Ectodermal cell (in vitro differentiated cells): ENCODE measurements around the gene KIF18B.
"Not testable (repeated sequence)": the region's sequence is repeated elsewhere in the genome, so short reads cannot be mapped to it uniquely, and the experiment has no call there.

Experiments
- H3K27ac ChIP-seq: 2 replicates; pipeline ENCODE4 v1.7.0; 2013; ENCODE audit warnings: mild to moderate bottlenecking, low read depth, low read length; ENCODE audit not compliant: insufficient read depth, poor library complexity, severe bottlenecking
- H3K27me3 ChIP-seq: 2 replicates; pipeline ENCODE4 v1.7.0; 2013; ENCODE audit warnings: mild to moderate bottlenecking, low read length; ENCODE audit not compliant: insufficient read depth, control insufficient read depth, poor library complexity, severe bottlenecking
- H3K36me3 ChIP-seq: one replicate; pipeline ENCODE4 v1.7.0; 2013; ENCODE audit warnings: low read length; ENCODE audit not compliant: control insufficient read depth, insufficient read depth
- H3K4me1 ChIP-seq: one replicate; pipeline ENCODE4 v1.7.0; 2013; ENCODE audit warnings: low read length; ENCODE audit not compliant: control insufficient read depth, insufficient read depth
- H3K4me3 ChIP-seq: 2 replicates; pipeline ENCODE4 v1.7.0; 2013; ENCODE audit warnings: low read depth, low read length, control low read depth; ENCODE audit not compliant: insufficient read depth
- H3K9me3 ChIP-seq: 2 replicates; pipeline ENCODE4 v1.7.0; 2013; ENCODE audit warnings: mild to moderate bottlenecking, low read length, moderate library complexity; ENCODE audit not compliant: control insufficient read depth
- whole genome bisulfite sequencing, 2 experiments: methylation state at CpG; one replicate each; pipeline ENCODE4 v1.1.7; 2013; ENCODE audit warnings: missing lambda C conversion rate in 2 of 2; 5-methylcytosine and 5-hydroxymethylcytosine counted together

Gene KIF18B

GRCh38 chr17:44956998-44957981 is 9.7 kb upstream of the KIF18B start:
- H3K36me3 ChIP-seq, result no peaks in the 10 kb centered on the region
- WGBS, 2 experiments, result 91% methylated on average over 8 of the region's 8 CpGs

GRCh38 chr17:44955674-44956425 is 8.3 kb upstream of the KIF18B start:
- no peak overlapping the region for H3K4me3 ChIP-seq
- H3K9me3 ChIP-seq, result no peaks in the 10 kb centered on the region
- 85 to 89% methylated on average over 8 of the region's 8 CpGs for WGBS, 2 experiments
- no peak overlapping the region for H3K27ac ChIP-seq
- H3K4me1 ChIP-seq, result peaks cover 4% of the 10 kb centered on the region
- no peaks in the 10 kb centered on the region for H3K36me3 ChIP-seq
- H3K27me3 ChIP-seq, result peaks cover 4% of the 10 kb centered on the region

More at GRCh38 chr17:44956998-44957981, 9.7 kb upstream of the KIF18B start:
- peaks cover 4% of the 10 kb centered on the region for H3K27me3 ChIP-seq
- H3K27ac ChIP-seq, result no peak overlapping the region
- H3K9me3 ChIP-seq, result no peaks in the 10 kb centered on the region
- H3K4me3 ChIP-seq, result no peak overlapping the region
- H3K4me1 ChIP-seq, result peaks cover 6% of the 10 kb centered on the region

DNA sequence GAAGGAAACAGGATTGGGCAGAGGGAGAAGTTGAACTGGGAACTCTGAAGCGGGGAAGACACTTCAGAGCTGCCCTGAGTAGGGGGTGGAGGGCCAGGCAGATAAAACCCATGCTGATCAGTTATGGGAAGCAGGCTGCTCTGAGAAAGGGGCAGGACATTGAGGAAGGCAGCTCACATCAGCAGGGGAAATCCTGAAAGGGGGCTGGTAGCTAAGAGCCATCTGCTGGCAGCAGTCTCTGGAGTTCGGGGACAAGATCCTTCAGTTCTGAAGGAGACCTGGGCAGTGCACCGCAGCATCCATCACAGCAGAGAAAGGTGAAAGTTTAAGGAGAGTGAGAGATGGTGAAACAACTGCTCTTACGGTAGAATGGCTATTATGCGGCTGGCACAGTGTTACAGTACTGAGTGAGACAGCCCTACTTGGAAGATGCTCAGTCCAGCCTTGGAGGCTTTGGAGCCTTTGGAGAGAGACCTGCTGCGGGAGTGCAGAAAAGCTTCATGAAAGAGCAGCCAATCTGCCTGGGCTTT is 5.4 kb upstream of the KIF18B start:
- Histone ChIP-seq H3K9me3 (no peaks in the 10 kb centered on the region), H3K27me3 (peaks cover 4% of the 10 kb centered on the region), H3K4me3 (no peak overlapping the region), H3K36me3 (no peaks in the 10 kb centered on the region), H3K27ac (no peak overlapping the region), H3K4me1 (peaks cover 4% of the 10 kb centered on the region)
- 71 to 73% methylated on average over 6 of the region's 6 CpGs for WGBS, 2 experiments

DNA sequence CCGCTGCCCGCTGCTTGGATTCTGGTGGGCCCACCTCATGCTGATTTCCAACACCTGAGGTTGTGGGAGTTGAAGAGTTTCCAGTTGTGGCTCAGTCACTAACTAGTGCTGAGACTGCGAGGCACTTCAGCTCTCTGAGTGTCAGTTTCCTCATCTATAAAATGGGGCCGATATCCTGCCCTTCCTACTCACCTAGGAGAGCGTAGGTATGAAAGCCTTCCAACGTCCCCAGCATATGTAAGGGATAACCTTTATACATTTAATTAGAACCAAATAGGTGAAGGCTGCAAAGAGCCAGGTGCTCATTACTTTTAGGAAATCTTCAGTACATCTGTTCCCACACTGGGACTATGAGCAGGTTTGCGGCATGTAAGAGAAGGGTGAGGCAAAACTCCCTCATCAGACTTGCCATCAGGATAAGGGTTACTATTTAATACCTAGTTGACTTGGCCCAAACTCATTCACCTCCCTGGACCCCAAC is 782 bp upstream of the KIF18B start:
- no peak overlapping the region for H3K27ac ChIP-seq

GRCh38 chr17:44945652-44946051 is 1.9 kb downstream of the KIF18B start:
- H3K4me1 ChIP-seq, H3K4me3 ChIP-seq, H3K27ac ChIP-seq, H3K9me3 ChIP-seq, H3K27me3 ChIP-seq: not testable (repeated sequence)
- H3K36me3 ChIP-seq, result peaks cover 14% of the 10 kb centered on the region
- WGBS, 2 experiments, result 91 to 96% methylated on average over 10 of the region's 10 CpGs

More for the DNA sequence above, 782 bp upstream of the KIF18B start:
- Histone ChIP-seq H3K36me3 (peaks cover 9% of the 10 kb centered on the region), H3K9me3 (no peaks in the 10 kb centered on the region), H3K4me3 (peak overlapping the region; percentile 96), H3K4me1 (no peaks in the 10 kb centered on the region), H3K27me3 (peaks cover 4% of the 10 kb centered on the region)
- 86 to 89% methylated on average over 7 of the region's 7 CpGs for WGBS, 2 experiments

GRCh38 chr17:44942456-44942855 is 5.1 kb downstream of the KIF18B start:
- H3K27ac ChIP-seq, result no peak overlapping the region
- no peaks in the 10 kb centered on the region for H3K27me3 ChIP-seq
- peaks cover 18% of the 10 kb centered on the region for H3K36me3 ChIP-seq
- no peaks in the 10 kb centered on the region for H3K9me3 ChIP-seq
- no peaks in the 10 kb centered on the region for H3K4me1 ChIP-seq
- 89 to 94% methylated on average over 4 of the region's 4 CpGs for WGBS, 2 experiments
- H3K4me3 ChIP-seq, result no peak overlapping the region

DNA sequence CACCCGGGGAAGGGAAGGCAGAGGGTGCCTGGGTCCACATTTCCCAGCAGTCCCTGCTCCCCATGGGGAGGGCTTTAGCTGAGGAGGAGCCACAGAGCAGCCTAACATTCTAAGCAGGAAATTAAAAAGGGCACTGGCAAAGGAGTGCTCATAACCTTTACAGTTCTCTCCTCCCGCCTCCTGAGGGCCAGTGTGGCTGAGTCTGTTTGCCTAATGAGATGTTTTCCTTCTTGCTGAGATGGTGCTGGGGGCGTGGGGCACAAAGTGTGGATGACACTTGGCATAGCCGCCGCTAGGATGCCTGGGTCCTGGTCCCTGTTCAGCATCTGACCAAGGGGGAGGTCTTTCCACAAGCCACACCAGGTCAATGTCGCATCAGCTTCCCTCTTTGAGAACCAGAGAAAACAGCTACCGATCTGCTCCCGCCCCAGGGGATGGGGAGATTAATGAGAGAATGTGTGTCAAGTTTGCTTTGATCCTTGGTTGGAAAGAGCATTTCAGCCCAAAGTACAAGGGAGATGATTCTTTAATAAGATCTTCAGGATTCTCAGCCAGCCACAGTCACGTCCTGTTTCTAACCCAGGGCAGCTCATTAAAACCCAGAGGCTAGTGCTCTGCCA is 5.8 kb downstream of the KIF18B start:
- no peak overlapping the region for H3K27ac ChIP-seq
- H3K36me3 ChIP-seq, result peaks cover 18% of the 10 kb centered on the region
- H3K27me3 ChIP-seq, result no peaks in the 10 kb centered on the region
- H3K9me3 ChIP-seq, result no peaks in the 10 kb centered on the region
- no peaks in the 10 kb centered on the region for H3K4me1 ChIP-seq
- 94 to 95% methylated on average over 9 of the region's 9 CpGs for WGBS, 2 experiments
- no peak overlapping the region for H3K4me3 ChIP-seq

DNA sequence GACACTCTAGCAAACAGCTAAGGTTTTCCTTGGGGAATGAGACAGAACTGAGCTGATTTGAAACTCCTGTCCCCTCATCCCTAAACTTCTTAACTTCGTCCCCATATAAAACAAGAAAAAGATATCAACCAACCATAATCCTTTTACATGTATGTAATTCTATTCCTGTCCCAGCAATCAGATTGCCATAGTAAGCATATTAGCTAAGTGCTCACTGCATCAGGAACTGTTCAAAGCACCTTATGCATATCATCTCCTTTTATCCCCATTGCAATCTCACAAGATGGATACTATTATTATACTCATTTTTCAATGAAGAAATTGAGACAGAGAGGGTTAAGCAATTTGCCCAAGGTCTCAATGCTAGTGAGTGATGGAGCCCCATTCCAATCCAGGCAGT is 6.8 kb downstream of the KIF18B start:
- H3K9me3 ChIP-seq, result no peaks in the 10 kb centered on the region
- H3K27ac ChIP-seq, result no peak overlapping the region
- no peaks in the 10 kb centered on the region for H3K4me1 ChIP-seq
- H3K27me3 ChIP-seq, result no peaks in the 10 kb centered on the region
- peaks cover 24% of the 10 kb centered on the region for H3K36me3 ChIP-seq
- H3K4me3 ChIP-seq, result no peak overlapping the region
- 87 to 93% methylated on average over 1 of the region's 1 CpG for WGBS, 2 experiments

DNA sequence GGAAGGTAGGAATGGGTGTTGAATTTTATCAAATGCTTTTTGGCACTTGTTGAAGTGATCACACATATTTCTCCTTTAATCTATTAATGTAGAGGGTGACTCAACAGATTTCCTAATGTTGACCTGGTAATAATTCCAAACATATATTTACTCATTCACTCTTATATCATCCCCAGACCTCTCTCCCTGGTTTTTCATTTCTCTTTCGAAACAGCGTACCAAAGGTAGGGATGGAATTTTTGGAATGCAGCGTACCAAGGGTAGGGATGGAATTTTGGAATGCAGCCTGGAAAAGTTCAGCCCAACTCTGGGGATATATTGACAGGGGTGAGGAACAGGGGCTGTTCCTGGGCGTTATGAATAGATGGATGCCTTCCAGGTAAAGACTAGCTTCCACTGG is 7.3 kb downstream of the KIF18B start:
- H3K9me3 ChIP-seq, result no peaks in the 10 kb centered on the region
- H3K27ac ChIP-seq, result no peak overlapping the region
- H3K27me3 ChIP-seq, result no peaks in the 10 kb centered on the region
- no peak overlapping the region for H3K4me3 ChIP-seq
- peaks cover 27% of the 10 kb centered on the region for H3K36me3 ChIP-seq
- no peaks in the 10 kb centered on the region for H3K4me1 ChIP-seq
- WGBS, 2 experiments, result 96 to 97% methylated on average over 4 of the region's 4 CpGs
